CD14-positive monocyte (primary cell): ENCODE results near the gene GH1. TPM values are rescaled to one million over a fixed set of nuclear protein-coding genes. Genes with fewer than 3 reads are reported as not detected.

Experiments used
- DNase-seq, 3 donors: peaks; one replicate each; pipeline ENCODE4 v3.0.0-alpha.2; 2011 to 2022
- H2AFZ ChIP-seq: 2 replicates; pipeline ENCODE4 v1.6.0; 2012; ENCODE audit warnings: mild to moderate bottlenecking, low read depth, low read length, inconsistent platforms; ENCODE audit not compliant: insufficient read depth, poor library complexity, severe bottlenecking
- H3K27ac ChIP-seq, 2 donors: 1 replicate in 1 of 2; 2 replicates in 1 of 2; pipeline ENCODE4 v1.5.1; 2012 to 2013; ENCODE audit warnings: low read length in 2 of 2, control low read depth in 1 of 2, inconsistent platforms in 1 of 2, low read depth in 1 of 2, mild to moderate bottlenecking in 1 of 2
- H3K27me3 ChIP-seq, 2 donors: one replicate each; pipeline versions ENCODE4 v1.6.0 to v1.6.1; 2011 to 2013; ENCODE audit warnings: low read length in 2 of 2; ENCODE audit not compliant: control insufficient read depth in 2 of 2, insufficient read depth in 2 of 2
- H3K36me3 ChIP-seq, 2 donors: replicated peaks in 1 of 2; 1 replicate in 1 of 2; 2 replicates in 1 of 2; pipeline versions ENCODE4 v1.5.1 to v1.6.1; 2012 to 2013; ENCODE audit warnings: low read length in 2 of 2, control low read depth in 1 of 2, inconsistent platforms in 1 of 2, mild to moderate bottlenecking in 1 of 2; ENCODE audit not compliant: insufficient read depth in 2 of 2, control insufficient read depth in 1 of 2
- H3K4me1 ChIP-seq, 2 donors: 1 replicate in 1 of 2; 2 replicates in 1 of 2; pipeline versions ENCODE4 v1.5.1 to v1.6.1; 2012 to 2013; ENCODE audit warnings: low read length in 2 of 2, control low read depth in 1 of 2, inconsistent platforms in 1 of 2, mild to moderate bottlenecking in 1 of 2, moderate library complexity in 1 of 2; ENCODE audit not compliant: insufficient read depth in 2 of 2, control insufficient read depth in 1 of 2
- H3K4me2 ChIP-seq: replicated peaks from 2 replicates; pipeline ENCODE3; 2012; ENCODE audit warnings: low read length, moderate library complexity, mild to moderate bottlenecking; ENCODE audit not compliant: poor library complexity, severe bottlenecking; ENCODE audit errors: extremely low read depth
- H3K4me3 ChIP-seq, 3 experiments: fragments of 200-600 bp in 1 of 3; sonication (generic) in 1 of 3; replicated peaks in 1 of 3; 1 replicate in 2 of 3; 2 replicates in 1 of 3; pipeline ENCODE4 v1.5.1; 2011 to 2013; ENCODE audit warnings: low read length in 3 of 3, mild to moderate bottlenecking in 3 of 3, control low read depth in 2 of 3, low read depth in 2 of 3, inconsistent platforms in 1 of 3, moderate library complexity in 1 of 3
- H3K79me2 ChIP-seq: 2 replicates; pipeline ENCODE4 v1.6.0; 2012; ENCODE audit warnings: mild to moderate bottlenecking, control low read depth, inconsistent platforms, low read length, moderate library complexity; ENCODE audit not compliant: insufficient read depth
- H3K9ac ChIP-seq: 2 replicates; pipeline ENCODE4 v1.6.0; 2017; ENCODE audit warnings: low read length, mild to moderate bottlenecking; ENCODE audit not compliant: insufficient read depth, poor library complexity, severe bottlenecking
- H3K9me3 ChIP-seq, 2 donors: replicated peaks in 1 of 2; 1 replicate in 1 of 2; 2 replicates in 1 of 2; pipeline versions ENCODE4 v1.5.1 to v1.6.1; 2012 to 2013; ENCODE audit warnings: low read length in 2 of 2, control low read depth in 1 of 2; ENCODE audit not compliant: control insufficient read depth in 1 of 2, insufficient read depth in 1 of 2
- H4K20me1 ChIP-seq: 2 replicates; pipeline ENCODE4 v1.6.0; 2012; ENCODE audit warnings: mild to moderate bottlenecking, low read length, control low read depth, moderate library complexity; ENCODE audit not compliant: insufficient read depth
- H3K27ac Mint-ChIP-seq, 7 donors: one replicate each; pipeline ENCODE4 v1.8.0; 2020; ENCODE audit warnings: mild to moderate bottlenecking in 7 of 7, mixed read lengths in 7 of 7, moderate library complexity in 6 of 7, inconsistent platforms in 2 of 7
- H3K27me3 Mint-ChIP-seq, 3 donors: one replicate each; pipeline ENCODE4 v1.8.0; 2021 to 2022; ENCODE audit warnings: low read depth in 3 of 3, mild to moderate bottlenecking in 3 of 3, mixed read lengths in 3 of 3, moderate library complexity in 3 of 3, inconsistent platforms in 1 of 3
- H3K36me3 Mint-ChIP-seq, 2 donors: one replicate each; pipeline ENCODE4 v1.8.0; 2020; ENCODE audit warnings: mixed read lengths in 2 of 2, inconsistent platforms in 1 of 2, mild to moderate bottlenecking in 1 of 2
- H3K4me1 Mint-ChIP-seq: one replicate; pipeline ENCODE4 v1.8.0; 2020; ENCODE audit warnings: mild to moderate bottlenecking, mixed read lengths
- H3K4me3 Mint-ChIP-seq, 2 donors: one replicate each; pipeline ENCODE4 v1.8.0; 2020; ENCODE audit warnings: mild to moderate bottlenecking in 2 of 2, mixed read lengths in 2 of 2, moderate library complexity in 1 of 2
- H3K9me3 Mint-ChIP-seq, 7 donors: one replicate each; pipeline ENCODE4 v1.8.0; 2020 to 2022; ENCODE audit warnings: mixed read lengths in 7 of 7, mild to moderate bottlenecking in 6 of 7, moderate library complexity in 6 of 7, inconsistent platforms in 2 of 7
- WGBS: methylation state at CpG from one replicate; pipeline ENCODE4 v1.1.5; 2013; ENCODE audit warnings: missing lambda C conversion rate; ENCODE audit not compliant: insufficient coverage; 5-methylcytosine and 5-hydroxymethylcytosine counted together
- intact Hi-C, 2 donors: fragments of 100-400 bp; cut with micrococcal nuclease; formaldehyde crosslinking; loops; one replicate each; pipeline versions ENCODE4 v1.15.0 to v1.15.1; 2023
- polyA plus RNA-seq, 3 donors: library from polyadenylated mRNA; depleted of rRNA in 1 of 3; unstranded in 2 of 3; stranded (reverse) in 1 of 3; fragments of 300-500 nt in 2 of 3; fragments of >200 nt in 1 of 3; fragmentation: Illumina TruSeq in 2 of 3; gene quantifications; 1 replicate in 2 of 3; 2 replicates in 1 of 3; pipeline ENCODE4 v1.2.3, GENCODE V29; 2012 to 2021
- TF ChIP-seq, protein P1 (sequence below): fragments of 200-600 bp; IDR thresholded peaks from one replicate; pipeline ENCODE4 v1.8.0; 2022; ENCODE audit warnings: antibody characterized with exemption, mild to moderate bottlenecking

GH1 gene
- polyA plus RNA-seq, 3 donors: not detected

DNA sequence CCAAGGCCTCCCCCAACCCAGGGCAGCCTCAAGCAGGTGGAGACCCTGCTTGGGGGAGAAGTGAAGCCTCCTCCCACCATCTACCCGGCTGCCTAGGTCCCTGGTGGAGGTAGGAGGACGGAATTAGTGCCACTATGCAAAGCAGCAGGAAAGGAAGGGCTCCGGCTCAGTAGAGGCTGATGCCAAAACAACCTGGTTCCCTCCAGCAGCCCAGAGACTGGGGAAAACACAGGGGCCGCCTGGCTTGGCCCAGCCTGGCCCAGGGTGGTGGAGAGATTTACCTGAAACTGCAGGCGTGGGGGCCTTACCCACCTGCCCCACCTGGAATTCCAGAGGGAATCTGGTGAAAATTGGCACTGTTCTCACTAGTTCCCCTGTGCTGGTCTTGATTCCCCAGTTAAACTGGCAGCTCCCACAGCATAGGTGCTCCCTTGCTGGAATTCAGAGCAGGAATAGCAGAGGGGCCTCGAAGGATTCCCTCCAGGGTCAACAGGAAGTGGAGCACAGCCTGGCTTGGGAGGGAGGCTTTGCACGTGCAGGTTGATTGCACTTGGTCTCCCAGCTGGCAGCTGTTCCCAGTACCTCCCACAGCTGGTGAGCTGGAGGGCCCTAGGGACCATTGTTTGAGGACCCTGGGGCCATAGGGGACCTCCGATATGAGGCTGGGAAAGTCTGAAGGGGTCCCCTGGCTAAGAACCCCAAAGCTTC, 9.0 kb upstream of the GH1 start:
- intact Hi-C loops: loop anchor here in 1 of 2 donors (10.0 kb wide), 1 partner anchor 357 kb away; no protein-coding TSS in a partner anchor
- 66% methylated on average over 6 of the region's 8 CpGs for WGBS
- Mint-ChIP-seq H3K4me3 (no peak overlapping the region), H3K9me3 (no peaks in the 10 kb centered on the region), H3K27ac (no peak overlapping the region), H3K36me3 (peaks cover 4 to 5% of the 10 kb centered on the region in 2 donors), H3K27me3 (peaks cover 3 to 6% (median 5%) of the 10 kb centered on the region in 3 donors), H3K4me1 (peaks cover 26% of the 10 kb centered on the region)
- Histone ChIP-seq H3K27me3 (no peaks in the 10 kb centered on the region), H3K36me3 (peaks cover 0 to 8% of the 10 kb centered on the region in 2 donors), H4K20me1 (no peaks in the 10 kb centered on the region), H3K4me3 (no peak overlapping the region), H3K9me3 (no peaks in the 10 kb centered on the region), H3K79me2 (no peaks in the 10 kb centered on the region), H2AFZ (no peak overlapping the region), H3K9ac (no peak overlapping the region), H3K4me1 (peaks cover 22 to 23% of the 10 kb centered on the region in 2 donors), H3K27ac (no peak overlapping the region), H3K4me2 (no peak overlapping the region)
- TF ChIP-seq, protein P1, sequence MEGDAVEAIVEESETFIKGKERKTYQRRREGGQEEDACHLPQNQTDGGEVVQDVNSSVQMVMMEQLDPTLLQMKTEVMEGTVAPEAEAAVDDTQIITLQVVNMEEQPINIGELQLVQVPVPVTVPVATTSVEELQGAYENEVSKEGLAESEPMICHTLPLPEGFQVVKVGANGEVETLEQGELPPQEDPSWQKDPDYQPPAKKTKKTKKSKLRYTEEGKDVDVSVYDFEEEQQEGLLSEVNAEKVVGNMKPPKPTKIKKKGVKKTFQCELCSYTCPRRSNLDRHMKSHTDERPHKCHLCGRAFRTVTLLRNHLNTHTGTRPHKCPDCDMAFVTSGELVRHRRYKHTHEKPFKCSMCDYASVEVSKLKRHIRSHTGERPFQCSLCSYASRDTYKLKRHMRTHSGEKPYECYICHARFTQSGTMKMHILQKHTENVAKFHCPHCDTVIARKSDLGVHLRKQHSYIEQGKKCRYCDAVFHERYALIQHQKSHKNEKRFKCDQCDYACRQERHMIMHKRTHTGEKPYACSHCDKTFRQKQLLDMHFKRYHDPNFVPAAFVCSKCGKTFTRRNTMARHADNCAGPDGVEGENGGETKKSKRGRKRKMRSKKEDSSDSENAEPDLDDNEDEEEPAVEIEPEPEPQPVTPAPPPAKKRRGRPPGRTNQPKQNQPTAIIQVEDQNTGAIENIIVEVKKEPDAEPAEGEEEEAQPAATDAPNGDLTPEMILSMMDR: no peak
- no peak for DNase-seq

DNA sequence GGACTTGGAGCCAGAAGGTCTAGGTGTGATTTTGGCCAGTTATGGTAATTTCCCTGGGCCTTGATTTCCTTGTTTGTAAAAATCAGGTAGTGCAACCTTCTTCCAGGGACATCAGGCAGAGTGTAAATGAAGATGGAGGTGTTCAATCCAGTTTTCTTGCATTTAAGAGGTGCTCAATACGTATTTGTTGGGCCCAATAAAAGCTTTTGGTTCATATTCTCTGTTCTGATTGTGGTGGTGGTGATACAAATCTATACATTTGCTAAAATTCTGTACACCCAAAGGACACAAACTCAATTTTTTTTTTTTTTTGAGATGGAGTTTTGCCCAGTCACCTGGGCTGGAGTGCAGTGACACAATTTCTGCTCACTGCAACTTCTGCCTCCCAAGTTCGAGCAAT, 7.5 kb upstream of the GH1 start:
- Mint-ChIP-seq H3K36me3 (peaks cover 4 to 5% of the 10 kb centered on the region in 2 donors), H3K4me1 (peaks cover 18% of the 10 kb centered on the region), H3K27me3 (peaks cover 3 to 5% (median 3%) of the 10 kb centered on the region in 3 donors), H3K27ac (peak overlapping the region in 1 of 7 donors; percentile 32), H3K4me3 (no peak overlapping the region), H3K9me3 (no peaks in the 10 kb centered on the region)
- TF ChIP-seq, protein P1: no peak
- intact Hi-C loops: loop anchor here in 1 of 2 donors (10.0 kb wide), 1 partner anchor 359 kb away; no protein-coding TSS in a partner anchor
- Histone ChIP-seq H3K36me3 (peaks cover 0 to 8% of the 10 kb centered on the region in 2 donors), H4K20me1 (no peaks in the 10 kb centered on the region), H3K4me2 (no peak overlapping the region), H3K9me3 (no peaks in the 10 kb centered on the region), H3K27me3 (no peaks in the 10 kb centered on the region), H3K4me1 (peaks cover 9 to 13% of the 10 kb centered on the region in 2 donors), H3K79me2 (no peaks in the 10 kb centered on the region), H3K9ac (no peak overlapping the region), H3K4me3 (no peak overlapping the region), H3K27ac (no peak overlapping the region), H2AFZ (no peak overlapping the region)
- no CpG with 5 or more reads among the region's 2 CpGs for WGBS
- DNase-seq: no peak
